Sigmoid colon (tissue), 4 donors: ENCODE results near the gene ASPG.

Source experiments
- POLR2A ChIP-seq, 2 donors: fragments of 450-650 bp; IDR thresholded peaks; one replicate each; pipeline ENCODE4 v1.6.1; 2016; ENCODE audit warnings: antibody characterized with exemption in 2 of 2, mild to moderate bottlenecking in 2 of 2, moderate library complexity in 2 of 2
- POLR2AphosphoS5 ChIP-seq, 4 donors: sonication (generic); formaldehyde crosslinking; IDR thresholded peaks; one replicate each; pipeline ENCODE4 v1.6.1; 2017; ENCODE audit warnings: antibody characterized with exemption in 4 of 4
- TF ChIP-seq, protein P1 (sequence below), 4 experiments: fragments of 450-650 bp in 3 of 4; fragments of 200-600 bp in 1 of 4; IDR thresholded peaks; one replicate each; pipeline ENCODE4 v1.5.1; 2016 to 2019; ENCODE audit warnings: antibody characterized with exemption in 4 of 4, mild to moderate bottlenecking in 3 of 4, moderate library complexity in 2 of 4

DNA sequence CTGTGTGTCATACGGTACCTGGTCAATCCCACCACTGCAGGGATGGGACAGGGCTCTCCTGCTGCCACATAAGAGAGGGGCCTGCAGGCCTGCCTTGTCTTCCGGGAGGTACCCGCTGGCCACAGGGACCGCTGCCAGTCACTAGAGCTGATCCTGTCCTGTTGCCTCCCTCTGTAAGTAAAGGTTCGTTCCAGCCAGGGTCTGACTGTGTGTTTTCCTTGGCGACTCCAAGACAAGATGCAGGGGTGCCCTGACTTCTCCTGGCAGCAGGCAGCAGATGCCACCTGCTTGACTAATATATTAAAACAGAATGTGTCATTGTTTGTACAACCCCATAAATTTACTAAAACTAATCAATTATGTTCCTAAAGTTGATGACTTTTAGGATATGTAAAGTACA, 41.5 kb upstream of the ASPG start:
- TF ChIP-seq, protein P1, sequence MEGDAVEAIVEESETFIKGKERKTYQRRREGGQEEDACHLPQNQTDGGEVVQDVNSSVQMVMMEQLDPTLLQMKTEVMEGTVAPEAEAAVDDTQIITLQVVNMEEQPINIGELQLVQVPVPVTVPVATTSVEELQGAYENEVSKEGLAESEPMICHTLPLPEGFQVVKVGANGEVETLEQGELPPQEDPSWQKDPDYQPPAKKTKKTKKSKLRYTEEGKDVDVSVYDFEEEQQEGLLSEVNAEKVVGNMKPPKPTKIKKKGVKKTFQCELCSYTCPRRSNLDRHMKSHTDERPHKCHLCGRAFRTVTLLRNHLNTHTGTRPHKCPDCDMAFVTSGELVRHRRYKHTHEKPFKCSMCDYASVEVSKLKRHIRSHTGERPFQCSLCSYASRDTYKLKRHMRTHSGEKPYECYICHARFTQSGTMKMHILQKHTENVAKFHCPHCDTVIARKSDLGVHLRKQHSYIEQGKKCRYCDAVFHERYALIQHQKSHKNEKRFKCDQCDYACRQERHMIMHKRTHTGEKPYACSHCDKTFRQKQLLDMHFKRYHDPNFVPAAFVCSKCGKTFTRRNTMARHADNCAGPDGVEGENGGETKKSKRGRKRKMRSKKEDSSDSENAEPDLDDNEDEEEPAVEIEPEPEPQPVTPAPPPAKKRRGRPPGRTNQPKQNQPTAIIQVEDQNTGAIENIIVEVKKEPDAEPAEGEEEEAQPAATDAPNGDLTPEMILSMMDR (IDR thresholded peaks at IDR 0.05), result no peak
- no peak for TF ChIP-seq POLR2A (IDR thresholded peaks at IDR 0.05)
- no peak for TF ChIP-seq POLR2AphosphoS5 (IDR thresholded peaks at IDR 0.05)
